ENCODE results near the gene LRMDA.
A peak's percentile ranks its signal among the peaks of the same experiment; 100 is the strongest.

The LRMDA gene

GRCh38 chr10:76017733-76018433 lies 586.5 kb downstream of the LRMDA start:
- peak; percentile 35 for DNase-seq

GRCh38 chr10:76020630-76021029 lies 589.2 kb downstream of the LRMDA start:
- no peak for DNase-seq

- DNase-seq, result no peak
Observed at GRCh38 chr10:76021398-76021797, 590.0 kb downstream of the LRMDA start.

DNA sequence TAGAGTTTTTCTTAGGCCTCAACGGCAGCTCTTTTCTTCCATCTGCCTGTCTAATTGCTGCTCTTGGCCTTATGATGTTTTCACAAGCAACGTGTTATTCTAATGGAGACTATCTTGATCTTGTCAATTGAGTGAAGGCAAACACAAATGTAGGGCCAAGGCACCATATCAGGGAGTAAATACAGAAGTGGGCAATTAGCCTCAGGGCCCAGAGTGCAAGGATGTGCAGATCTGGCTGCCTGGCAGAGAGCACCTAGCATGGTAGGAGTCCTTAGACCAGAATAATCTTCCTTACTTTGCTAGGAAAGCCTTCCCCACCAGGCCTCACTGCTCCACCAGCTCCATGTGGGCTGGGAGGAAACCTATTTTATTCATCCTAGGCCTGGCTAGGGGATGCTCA lies 590.9 kb downstream of the LRMDA start:
- no peak for DNase-seq

DNA sequence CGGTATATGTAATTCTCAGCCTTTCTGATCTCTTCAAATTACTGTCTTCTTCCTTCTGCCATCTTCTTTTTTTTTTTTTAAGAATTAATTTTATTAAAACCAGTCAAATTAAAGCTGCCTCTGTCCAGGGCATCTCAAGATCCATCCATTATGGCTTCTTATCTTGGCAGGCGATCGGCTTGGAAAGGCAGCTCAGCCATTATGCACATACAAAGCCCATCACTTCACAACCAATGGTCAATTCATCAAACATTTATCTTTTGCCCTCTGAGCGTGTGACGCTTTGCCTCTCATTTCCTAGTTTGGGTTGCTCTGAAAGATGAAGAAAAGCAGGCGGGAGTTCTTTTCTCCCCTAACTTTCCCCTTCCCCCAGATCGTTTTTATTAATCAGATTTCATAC lies 591.6 kb downstream of the LRMDA start:
- no peak for DNase-seq

GRCh38 chr10:76024460-76025123 lies 593.2 kb downstream of the LRMDA start:
- DNase-seq, result no peak

- no peak for DNase-seq
Observed at GRCh38 chr10:76025124-76025477, 593.7 kb downstream of the LRMDA start.

DNA sequence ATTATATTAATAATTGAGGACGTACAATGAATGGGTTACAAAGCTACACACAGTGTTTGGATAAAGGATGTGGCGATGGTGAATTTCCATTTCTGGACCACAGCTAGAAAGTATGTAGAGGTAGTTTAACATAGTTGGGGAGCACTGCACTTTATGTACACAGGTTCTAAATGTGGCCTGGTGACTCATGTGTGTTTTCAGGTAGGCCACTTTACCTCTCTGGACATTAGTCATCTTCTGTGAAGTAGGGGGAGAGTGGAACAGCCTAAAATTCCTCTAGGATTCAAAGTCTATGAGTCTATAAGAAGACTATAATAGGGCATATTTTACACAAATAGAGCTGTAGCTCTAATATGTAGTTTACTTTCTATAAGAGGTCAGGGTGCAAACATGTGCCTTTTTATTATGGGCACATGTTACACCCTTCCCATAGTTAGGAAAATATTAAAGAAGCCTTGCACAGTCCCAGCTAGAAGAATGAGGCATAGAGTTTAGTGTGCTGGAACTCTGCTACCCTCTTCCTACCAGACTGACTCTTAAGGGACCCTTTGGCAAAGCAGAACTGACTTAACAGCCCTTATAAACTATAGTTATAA lies 594.9 kb downstream of the LRMDA start:
- DNase-seq, result no peak

GRCh38 chr10:76026905-76027304 lies 595.5 kb downstream of the LRMDA start:
- DNase-seq, result no peak

DNA sequence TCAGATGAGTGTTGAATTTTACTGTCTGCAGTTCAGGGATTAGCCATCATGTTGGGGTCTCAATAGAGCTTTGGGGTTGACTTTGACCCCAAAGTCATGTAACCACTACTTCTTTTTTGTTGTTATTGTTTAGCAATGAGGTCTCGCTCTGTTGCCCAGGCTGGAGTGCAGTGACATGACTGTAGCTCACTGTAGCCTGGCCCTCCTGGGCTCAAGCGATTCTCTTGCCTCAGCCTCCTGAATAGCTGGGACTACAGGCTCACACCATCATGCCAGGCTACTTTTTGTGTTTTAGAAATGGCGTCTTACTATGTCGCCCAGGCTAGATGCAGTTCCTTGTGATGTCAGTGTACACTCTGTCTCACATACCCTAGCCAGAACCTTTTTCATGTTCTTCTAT lies 598.4 kb downstream of the LRMDA start:
- DNase-seq, result no peak

GRCh38 chr10:76031099-76031498 lies 599.7 kb downstream of the LRMDA start:
- no peak for DNase-seq

DNA sequence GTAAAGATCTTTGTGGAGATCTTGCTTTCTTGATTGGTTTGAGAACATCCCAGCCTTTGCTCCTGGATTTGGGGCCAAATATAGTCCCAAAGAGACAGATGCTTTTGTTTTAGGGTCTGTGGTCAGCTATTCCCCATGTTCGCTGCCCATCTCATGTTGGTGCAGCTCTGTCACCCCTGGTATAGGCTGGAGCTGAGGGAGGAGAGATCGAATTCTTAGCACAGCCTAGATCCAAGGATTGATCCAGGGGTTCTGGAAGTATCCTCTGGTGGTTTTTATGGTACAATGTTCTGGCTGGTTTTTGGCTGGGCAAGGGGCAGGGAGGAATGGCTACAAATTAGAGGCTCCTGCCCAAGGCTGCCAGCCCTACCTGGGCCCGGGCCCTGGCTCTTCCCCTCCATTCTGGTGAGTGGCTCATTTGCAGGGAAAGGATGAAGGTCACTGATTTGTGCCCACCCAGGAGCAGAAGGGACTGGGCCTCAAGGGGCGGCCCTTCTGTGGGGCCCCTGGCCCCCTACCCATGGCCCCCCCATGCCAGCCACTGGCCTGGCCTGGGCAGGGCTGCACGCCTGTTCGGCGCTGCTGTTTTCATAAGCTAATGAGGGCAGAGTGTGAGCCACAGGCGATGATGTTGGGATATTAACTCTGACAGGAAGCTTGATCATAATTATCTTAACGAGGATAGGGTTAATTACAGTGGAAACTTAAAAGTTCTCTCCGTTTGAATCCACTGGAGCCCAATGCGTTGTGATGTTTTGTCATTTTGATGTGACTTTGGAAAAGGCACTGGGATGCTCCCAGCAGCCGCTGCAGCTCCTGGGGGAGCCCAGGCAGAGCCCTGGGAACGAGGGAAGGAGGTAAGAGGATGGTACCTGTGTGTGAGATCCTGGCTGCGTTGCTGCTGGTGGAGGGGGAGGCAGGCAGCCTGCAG lies 600.6 kb downstream of the LRMDA start:
- DNase-seq, result no peak

GRCh38 chr10:76032700-76033039 lies 601.2 kb downstream of the LRMDA start:
- DNase-seq, result no peak

GRCh38 chr10:76033457-76034196 lies 602.2 kb downstream of the LRMDA start:
- DNase-seq, result no peak

DNA sequence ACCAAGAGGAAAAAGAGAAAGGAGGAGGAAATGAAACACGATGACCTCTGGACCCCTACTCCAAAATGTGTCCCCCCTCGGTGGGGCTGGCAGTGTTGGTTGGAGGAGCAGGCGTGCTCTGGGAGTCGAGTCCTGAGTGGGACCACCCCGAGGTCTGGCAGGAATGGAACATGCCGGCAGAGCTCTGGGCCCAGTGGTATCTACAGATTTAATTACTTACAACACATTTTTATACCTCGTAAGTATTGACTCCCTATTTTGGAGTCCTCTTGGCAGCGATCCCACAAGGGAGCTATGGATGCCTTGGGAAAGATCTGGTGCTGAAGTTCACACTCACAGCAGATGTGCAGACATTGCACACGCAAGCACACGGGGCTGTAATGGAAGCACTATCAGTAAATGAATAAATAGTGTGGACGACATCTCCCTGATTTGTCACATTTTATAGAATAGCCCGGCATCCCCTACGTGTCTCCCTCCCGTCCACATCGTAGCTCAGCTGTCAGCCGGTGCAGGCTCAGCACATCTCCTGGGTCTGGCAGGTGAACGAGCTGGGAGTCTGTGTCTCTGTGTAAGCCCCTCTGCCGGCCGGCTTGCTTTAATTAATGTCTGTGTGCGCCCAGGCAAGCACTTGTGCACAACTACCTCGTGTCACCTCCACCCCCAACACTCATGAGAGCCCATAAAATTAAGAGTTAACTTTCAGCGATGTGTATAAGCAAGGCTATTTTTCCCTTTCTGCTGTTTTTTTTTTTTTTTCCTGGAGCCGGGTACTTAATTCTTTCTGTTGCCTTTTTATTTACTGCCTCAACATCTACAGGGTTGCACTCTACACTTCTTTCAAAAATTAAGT lies 603.2 kb downstream of the LRMDA start:
- no peak for DNase-seq

GRCh38 chr10:76035206-76036110 lies 604.0 kb downstream of the LRMDA start:
- no peak for DNase-seq

DNA sequence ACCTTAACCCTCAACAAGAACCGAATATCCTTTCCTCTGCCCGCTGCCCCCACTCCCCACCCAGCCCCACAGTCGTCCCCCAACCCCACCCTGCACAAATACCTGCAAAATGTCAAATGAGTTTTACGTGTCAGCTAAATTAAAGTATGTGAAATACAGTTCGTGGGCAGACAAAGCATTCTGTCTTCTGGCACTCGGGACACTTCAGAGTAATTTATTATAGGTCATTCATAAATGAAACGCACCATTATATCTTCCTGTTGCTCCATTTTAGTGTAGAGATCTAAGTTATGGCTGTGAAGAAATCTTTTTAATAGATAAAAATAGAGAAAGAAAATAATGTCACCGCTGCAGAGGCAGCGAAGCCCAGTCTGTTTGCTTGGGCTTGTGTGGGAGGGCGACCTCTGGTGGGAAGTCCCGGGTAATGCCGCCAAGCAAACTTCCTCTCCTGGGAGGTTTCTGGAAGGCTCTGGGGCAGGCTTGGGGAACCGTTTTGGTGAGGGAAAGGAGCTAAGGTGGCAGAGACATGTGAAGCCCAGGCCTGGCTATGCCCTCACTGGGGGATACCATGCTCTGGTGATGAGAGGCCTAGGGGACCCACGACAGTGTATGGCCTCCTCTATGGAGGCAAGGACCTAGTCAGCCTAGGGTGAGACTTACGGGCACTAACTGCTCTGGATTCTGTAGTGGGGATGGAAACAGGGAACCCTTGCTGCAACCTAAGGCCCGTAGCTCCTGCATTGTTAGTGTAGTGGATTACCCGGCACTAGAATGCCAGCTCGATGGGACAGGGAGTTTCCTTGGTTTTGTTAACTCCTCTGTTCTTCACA lies 604.9 kb downstream of the LRMDA start:
- DNase-seq, result no peak

DNA sequence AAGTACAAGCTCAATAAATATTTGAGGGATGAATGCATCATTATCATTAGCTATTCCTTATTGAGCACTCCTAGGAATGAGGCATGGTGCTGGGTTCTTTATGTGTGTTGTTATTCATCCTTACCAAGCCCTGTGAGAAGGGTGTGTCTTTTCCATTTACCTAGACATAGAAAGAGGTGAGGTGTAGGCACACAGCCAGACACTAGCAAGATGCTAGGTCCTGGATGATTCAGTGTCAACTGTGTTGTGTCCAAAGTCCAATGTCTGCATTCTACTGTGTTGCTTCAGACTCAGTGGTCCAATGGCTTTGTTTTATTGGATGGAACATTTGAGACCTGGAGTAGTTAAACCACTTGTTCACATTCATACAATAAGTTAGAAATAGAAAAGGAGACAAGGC lies 605.5 kb downstream of the LRMDA start:
- no peak for DNase-seq

GRCh38 chr10:76037531-76038155 lies 606.2 kb downstream of the LRMDA start:
- DNase-seq, result no peak

All from NCI-H524 treated with DMSO at 0.1 percent for 48 hours (cell line).